GM12873 (cell line): ENCODE results near the gene CRTAP.

Source experiments
- TF ChIP-seq, protein P1 (sequence below): IDR thresholded peaks from 2 replicates; pipeline ENCODE4 v1.5.1; 2012; ENCODE audit warnings: low read depth, mild to moderate bottlenecking, moderate library complexity, low read length, control low read depth; ENCODE audit not compliant: insufficient read depth; ENCODE audit errors: missing control alignments

The CRTAP gene

GRCh38 chr3:33184863-33185262, 71.0 kb downstream of the CRTAP start:
- TF ChIP-seq, protein P1, sequence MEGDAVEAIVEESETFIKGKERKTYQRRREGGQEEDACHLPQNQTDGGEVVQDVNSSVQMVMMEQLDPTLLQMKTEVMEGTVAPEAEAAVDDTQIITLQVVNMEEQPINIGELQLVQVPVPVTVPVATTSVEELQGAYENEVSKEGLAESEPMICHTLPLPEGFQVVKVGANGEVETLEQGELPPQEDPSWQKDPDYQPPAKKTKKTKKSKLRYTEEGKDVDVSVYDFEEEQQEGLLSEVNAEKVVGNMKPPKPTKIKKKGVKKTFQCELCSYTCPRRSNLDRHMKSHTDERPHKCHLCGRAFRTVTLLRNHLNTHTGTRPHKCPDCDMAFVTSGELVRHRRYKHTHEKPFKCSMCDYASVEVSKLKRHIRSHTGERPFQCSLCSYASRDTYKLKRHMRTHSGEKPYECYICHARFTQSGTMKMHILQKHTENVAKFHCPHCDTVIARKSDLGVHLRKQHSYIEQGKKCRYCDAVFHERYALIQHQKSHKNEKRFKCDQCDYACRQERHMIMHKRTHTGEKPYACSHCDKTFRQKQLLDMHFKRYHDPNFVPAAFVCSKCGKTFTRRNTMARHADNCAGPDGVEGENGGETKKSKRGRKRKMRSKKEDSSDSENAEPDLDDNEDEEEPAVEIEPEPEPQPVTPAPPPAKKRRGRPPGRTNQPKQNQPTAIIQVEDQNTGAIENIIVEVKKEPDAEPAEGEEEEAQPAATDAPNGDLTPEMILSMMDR: no peak

DNA sequence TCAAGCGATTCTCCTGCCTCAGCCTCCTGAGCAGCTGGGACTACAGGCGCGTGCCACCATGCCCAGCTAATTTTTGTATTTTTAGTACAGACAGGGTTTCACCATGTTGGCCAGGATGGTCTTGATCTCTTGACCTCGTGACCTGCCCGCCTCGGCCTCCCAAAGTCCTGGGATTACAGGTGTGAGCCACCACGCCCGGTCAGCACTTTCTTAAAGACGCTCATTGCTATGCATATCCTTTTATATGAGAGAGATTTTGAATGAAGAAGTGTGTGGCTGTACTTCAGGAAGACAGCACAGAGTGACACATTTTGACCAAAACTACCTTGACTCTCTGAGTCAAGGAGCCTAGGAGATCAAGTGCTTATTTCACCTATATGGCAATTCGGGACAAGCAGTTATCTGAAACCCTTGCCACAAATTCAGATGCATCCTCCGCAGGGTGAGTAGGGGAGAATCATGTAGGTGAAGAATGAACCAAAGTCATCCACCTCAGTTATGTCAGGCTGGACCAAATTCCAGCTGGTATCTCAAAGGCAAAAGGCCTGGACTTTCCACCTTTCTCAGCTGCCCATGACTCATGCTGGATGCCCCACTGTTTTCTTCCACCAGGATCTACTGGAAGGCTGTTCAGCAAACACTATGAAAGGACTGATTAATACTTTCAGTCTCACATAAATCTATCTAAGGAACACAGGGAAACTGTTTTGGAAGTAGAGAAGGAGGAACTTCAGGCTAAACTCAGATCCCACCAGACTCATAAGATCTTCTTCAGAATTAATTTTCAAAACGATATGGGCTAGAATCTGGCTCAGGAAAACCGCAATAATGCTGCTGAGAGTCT, 72.9 kb downstream of the CRTAP start:
- TF ChIP-seq, protein P1: no peak

- TF ChIP-seq, protein P1: no peak
These were observed 73.5 kb downstream of the CRTAP start for GRCh38 chr3:33187368-33187634.

DNA sequence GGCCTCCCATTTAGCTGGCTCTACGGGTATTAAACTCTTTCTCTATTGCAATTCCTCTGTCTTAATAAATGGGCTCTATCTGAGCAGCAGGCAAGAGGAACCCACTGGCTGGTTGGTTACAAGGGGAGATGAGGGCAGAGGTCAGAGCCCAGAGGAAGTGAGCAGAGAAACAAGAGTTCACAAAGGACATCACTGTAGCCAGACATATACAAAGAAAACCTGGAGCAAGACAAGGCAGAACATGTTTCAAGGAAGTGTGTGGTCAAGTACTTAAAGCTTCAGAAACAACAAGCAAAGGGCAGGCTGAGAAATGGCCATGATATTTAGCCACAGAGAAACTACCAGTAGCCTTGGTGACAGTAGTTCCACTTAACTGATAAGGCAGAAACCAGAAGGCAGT, 80.5 kb downstream of the CRTAP start:
- TF ChIP-seq, protein P1: no peak

GRCh38 chr3:33196538-33196937, 82.7 kb downstream of the CRTAP start:
- TF ChIP-seq, protein P1: no peak
